Activated CD4-positive, alpha-beta T cell treated with anti-CD3 and anti-CD28 coated beads, Interleukin-2, Interleukin-4, amounts not matched to agents 100 ng/mL and 50 ng/mL, durations not matched to agents 16 hours and 8 hours (primary cell): ENCODE measurements around the gene NCOA3.
"Not testable (repeated sequence)": the region's sequence is repeated elsewhere in the genome, so short reads cannot be mapped to it uniquely, and the experiment has no call there.

Experiments used
- DNase-seq: peaks from one replicate; pipeline ENCODE4 v3.0.0-alpha.2; 2020; ENCODE audit warnings: low spot score

The NCOA3 gene

DNA sequence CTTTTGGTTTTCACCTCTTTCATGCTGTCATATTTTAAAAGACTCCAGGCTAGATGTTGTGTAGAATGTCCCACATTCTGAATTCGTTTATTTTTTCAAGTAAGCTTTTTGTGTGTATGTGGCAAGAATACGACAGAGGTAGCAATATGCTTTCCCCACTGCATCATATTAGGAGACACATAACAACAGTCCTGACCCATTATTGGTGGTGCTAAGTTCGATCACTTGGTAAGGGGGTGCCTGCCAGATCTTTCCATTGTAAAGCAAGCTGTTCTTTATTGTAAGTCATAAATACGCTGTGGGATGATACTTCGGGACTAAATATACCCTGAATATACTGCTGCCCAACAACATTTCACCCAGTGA lies 588 bp upstream of the NCOA3 start:
- DNase-seq, result no peak

GRCh38 chr20:47502271-47503239 lies 868 bp downstream of the NCOA3 start:
- peak; percentile 78 for DNase-seq

GRCh38 chr20:47503685-47504084 lies 2.0 kb downstream of the NCOA3 start:
- DNase-seq, result no peak

DNA sequence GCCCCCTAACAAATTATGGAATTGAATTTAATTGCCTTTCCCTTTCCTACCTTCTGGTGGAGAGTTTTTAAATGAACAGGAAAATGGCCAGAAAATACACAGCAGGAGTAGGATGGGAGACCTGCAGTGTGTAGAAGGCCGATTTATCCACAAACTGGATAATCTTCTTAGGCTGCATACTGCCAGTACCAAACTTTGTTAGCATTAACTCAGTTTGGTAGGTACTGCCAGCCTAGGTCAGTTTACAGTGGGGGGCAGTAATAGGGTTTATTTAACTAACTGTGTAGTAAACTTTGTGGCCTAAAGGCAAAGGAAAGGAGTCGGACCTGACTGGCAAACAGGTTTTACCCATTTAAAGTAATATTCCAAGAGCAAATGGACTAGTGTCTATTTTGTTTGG lies 4.6 kb downstream of the NCOA3 start:
- DNase-seq, result no peak

DNA sequence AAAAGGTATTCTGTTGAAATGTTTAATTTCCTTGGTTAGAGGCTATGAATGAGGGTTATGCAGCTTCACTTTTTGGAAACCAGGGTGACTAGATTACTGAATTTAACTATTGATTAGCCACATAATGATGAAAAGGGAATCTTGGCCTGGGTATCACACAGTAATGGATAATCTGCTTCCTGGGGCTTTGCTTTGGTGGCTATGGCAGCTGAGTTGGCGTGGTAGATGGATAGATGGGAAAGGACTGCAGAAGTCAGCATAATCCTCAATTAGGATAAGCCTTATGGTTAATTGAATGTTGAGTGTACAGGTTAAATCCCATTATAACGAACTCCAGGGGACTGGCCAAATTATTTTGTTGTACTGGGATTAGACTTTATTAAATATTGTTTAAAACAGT lies 5.2 kb downstream of the NCOA3 start:
- no peak for DNase-seq

DNA sequence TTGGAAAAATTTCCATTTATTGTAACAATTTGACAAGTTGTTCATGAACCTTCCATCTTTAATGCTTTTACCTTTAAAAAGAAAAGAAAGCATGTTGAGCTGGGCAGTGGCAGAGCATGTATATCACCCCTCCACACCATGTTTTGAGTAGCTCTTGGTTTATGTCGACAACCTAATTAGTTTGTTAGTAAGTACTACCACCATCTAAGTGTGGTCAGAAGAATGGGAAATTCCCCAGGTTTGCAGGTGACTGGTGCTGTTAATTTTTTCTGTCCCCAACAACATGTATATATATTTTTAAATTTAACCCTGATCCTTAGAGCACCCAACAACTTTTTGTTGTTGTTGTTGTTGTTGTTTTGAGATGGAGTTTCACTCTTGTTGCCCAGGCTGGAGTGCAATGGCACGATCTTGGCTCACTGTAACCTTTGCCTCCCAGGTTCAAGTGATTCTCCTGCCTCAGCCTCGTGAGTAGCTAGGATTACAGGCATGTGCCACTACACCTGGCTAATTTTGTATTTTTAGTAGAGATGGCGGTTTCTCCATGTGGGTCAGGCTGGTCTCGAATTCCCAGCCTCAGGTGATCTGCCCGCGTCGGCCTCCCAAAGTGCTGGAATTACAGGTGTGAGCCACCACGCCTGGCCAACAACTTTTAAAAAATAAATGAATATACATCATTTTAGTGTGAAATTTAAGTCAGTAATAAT lies 5.7 kb downstream of the NCOA3 start:
- not testable (repeated sequence) for DNase-seq

DNA sequence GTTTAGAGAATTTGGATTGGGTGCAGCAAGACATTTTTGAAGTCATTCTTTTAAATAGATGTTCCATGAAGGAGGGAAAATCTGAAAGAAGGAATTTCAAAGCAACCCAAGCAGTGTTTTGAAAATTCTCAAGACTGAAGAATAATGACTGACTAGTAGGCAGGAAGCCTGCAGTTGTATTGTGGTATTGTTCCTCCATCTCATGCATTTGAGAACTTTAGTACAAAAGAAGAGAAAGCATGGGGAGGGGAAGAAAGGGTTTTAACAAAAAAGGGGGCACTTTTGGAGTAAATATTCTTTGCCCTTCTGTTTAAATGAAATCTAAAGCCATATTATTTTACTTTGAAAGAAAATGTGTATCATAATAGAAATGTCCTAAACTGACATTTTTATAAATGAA lies 6.6 kb downstream of the NCOA3 start:
- DNase-seq, result no peak

DNA sequence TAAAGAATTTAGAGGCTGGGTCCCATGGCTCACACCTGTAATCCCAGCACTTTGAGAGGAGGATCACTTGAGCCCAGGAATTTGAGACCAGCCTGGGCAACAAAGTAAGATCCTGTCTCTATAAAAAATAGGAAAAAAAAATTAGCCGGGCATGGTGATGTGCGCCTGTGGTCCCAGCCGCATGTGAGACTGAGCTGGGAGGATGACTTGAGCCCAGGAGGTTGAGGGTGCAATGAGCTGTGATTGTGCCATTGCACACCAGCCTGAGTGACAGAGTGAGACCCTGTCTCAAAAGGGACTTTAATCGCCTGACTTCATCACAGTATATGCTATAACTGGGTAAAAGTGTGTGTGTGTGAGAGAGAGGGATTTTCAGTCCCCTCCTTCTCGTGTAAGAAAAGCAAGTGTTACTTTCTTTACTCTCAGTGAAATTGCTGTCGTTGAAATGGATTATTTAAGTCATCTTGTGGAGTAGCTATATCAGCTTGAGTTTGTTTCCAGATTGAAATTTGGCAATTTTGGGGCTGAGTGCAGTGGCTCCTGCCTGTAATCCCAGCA lies 7.5 kb downstream of the NCOA3 start:
- no peak for DNase-seq

DNA sequence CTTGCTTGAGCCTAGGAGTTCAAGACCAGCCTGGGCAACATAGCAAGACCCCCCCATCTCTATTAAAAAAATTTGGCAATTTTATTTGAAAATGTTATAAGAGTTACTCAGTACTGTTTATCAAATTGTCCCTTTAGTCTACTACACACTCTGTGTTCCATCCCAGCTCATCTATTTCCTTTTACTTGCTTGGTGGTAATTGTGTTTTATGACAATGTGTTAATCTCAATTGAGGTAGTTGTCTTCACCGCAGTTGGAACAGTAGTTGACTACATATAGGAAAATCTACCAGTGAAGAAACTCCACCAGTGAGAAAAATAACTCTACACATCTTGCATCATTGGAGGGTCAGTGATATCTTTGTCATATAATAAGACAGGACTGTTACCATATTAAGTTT lies 8.0 kb downstream of the NCOA3 start:
- no peak for DNase-seq

GRCh38 chr20:47515843-47516242 lies 14.2 kb downstream of the NCOA3 start:
- DNase-seq, result no peak

DNA sequence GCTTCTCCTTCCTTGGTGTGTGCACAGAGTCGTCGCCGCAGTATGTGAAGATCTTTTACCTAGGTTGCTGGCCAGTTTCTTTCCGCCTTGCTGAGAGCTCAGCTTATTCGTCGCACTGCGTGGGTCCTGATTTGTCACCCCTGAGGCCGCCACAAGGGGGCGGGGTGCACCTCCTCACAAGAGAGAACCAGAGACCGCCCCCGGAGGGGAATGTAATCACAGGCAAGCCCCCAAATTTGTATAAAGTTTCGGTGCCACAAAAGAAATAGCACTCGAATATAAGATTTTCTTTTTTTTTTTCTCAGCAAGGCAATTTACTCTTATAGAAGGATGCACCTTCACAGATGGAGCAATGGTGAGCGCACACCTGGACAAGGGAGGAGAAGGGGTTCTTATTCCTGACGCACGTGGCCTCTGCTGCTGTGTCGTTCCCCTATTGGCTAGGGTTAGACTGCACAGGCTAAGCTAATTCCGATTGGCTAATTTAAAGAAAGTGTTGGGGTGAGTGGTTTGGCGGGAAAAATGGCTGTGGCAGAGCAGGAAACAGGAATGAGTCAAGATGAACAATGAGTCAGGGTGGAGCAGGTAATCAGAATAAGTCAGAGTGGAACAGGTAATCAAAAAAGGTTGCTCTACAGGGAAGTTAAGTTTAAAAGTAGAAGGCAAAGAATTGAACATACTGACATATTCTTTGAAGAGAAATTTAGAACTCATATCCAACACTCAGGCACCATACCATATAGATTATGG lies 19.5 kb downstream of the NCOA3 start:
- DNase-seq, result no peak

GRCh38 chr20:47524015-47524784 lies 22.5 kb downstream of the NCOA3 start:
- no peak for DNase-seq

DNA sequence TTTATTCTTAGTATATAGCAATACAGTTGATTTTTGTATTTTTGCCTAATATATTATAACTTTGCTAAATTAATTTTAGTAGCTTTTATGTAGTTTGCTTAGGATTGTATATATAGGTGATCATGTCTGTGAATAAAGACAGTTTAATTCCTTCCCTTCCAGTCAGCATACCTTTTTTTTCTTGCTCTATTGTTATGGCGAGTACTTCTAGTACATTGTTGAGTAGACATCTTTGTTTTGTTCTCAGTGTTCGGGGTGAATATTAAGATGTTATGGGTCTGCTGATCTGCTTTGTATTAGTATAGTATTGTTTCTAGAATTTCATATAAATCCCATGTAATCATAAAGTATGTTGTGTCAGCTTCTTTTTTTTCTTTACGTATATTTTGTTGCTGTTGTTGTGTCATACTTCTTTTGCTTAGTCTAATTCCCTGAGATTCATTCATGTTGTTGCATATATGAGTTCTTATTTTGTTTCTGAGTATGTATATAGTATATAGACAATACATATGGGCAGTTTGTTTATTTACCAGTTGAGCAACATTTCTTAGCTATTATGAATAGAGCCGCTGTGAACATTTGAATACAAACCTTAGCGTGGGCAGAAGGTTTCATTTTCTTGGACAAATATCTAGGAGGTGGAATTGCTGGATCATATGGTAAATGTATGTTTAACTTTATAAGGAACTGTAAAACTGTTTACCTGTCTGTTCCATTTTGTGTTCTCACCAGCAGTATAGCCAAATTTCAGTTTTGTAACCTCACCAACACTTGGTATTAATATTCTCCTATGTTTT lies 25.5 kb downstream of the NCOA3 start:
- no peak for DNase-seq

DNA sequence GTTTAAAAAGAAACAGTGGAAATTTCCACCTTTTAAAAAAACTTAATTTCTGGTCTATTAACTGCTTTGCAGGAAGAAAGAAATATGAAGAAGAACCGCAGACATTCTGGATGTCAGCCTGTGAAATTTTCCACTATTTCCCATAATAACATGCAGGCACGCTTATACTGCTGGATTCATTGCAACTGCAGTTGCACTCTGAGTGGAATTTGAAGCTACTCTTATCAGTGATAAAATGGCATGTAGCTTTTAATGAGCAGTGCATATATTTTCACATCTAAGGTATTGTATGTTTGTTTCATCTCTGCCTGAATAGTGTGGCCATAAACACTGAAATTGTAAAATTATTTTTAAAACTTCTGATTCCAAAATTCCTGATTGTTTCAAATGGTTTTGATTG lies 28.2 kb downstream of the NCOA3 start:
- DNase-seq, result no peak

DNA sequence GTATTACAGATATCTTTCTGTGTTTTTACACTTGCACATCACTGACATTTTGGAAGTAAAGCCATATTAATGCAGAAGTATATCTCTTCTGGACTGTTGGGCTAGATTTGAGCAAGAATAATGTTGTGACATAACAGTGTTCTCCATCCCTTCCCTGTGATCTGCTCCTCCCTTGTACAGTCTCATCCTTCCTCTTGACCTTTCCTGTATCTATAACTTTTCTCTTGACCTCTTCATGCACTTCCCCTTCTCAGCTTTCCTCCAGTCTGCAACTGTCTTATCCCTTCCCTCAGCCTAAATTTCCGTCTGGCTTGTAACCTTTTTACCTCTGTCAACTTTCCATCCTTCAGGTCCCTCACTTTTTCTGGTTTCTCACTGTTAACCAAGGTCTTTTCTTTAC lies 29.8 kb downstream of the NCOA3 start:
- DNase-seq, result no peak

DNA sequence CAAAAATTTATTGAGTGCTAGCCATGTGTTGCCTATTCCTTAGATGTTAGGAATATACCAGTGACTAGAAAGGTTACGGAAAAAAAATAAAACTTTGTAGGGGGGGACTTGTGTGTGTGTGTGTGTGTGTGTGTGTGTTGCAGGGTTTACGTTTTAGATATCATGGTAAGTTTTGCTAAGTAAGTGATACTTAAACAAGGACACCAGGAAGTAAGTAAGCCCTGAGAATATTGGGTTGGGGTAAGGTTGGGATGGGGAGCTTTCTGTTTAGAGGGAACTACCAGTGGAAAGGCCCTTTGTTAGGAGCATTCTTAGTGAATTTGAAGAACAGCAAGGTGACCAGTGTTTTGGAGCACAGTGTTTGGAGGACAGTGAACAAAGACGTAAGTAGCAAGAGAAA lies 30.3 kb downstream of the NCOA3 start:
- no peak for DNase-seq

DNA sequence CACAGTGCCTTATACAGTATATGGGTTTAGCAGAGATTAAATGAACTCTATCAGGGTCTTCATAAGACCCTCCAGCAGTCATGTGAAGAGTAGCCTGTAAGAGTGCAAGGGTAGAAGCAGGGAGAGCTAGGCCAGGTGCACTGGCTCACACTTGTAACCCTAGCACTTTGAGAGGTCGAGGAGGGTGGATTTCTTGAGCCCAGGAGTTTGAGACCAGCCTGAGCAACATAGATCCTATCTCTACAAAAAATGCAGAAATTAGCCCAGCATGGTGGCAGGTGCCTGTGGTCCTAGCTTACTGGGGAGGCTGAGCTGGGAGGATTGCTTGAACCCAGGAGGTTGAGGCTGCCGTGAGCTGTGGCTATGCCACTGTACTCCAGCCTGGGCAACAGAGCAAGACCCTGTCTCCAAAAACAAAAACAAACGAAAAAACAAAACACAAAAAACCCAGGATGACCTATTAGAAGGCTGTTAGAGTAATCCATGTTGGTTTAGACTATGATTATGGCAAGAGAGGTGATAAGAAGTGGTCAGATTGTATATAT lies 31.9 kb downstream of the NCOA3 start:
- no peak for DNase-seq

GRCh38 chr20:47534405-47534804 lies 32.7 kb downstream of the NCOA3 start:
- no peak for DNase-seq

DNA sequence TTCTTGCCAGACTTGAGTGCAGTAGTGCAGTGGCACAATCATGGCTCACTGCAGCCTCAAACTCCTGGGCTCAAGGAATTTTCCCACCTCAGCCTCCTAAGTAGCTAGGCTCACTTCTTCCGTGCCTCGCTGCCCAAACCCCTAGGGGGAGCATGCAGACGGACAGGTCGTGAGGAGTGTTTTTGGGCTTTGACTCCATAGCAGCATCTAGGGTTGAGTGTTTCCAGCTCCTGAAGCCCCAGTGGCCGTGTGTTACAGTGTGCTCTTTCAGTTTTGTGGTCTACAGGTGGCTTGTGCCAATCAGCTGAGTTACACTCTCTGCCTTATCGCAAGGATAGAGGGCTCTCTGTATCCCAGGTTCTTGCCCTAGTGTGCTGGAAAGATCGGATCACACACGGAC lies 33.4 kb downstream of the NCOA3 start:
- no peak for DNase-seq

DNA sequence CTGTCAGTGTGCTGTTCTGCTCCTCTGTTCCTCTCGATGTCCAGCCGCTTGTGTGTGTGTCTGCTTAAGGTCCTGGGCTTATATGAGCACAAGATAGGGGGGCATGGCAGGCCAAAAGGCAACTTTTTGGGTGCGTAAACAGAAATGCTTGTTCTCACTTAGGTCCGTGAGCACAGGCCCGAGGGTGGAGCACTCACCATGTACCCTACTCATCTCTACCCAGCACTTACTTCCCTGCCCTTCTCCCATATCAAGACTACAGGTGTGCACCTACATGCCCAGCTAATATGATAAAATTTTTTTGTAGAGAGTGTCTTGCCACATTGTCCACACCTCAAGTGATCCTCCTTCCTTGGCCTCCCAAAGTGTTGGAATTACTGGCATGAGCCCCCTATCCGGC lies 34.3 kb downstream of the NCOA3 start:
- no peak for DNase-seq
